ENCODE data around the gene ZNF136. TPM values are rescaled to one million over a fixed set of nuclear protein-coding genes. Genes with fewer than 3 reads are reported as not detected.

ZNF136 gene
- total and polyA plus RNA-seq, 10 of the 15 experiments (the other 5 are each of a cell fraction or from before 2014, with no cell fraction given): 2.8 to 7.8 (median 6.7) TPM

DNA sequence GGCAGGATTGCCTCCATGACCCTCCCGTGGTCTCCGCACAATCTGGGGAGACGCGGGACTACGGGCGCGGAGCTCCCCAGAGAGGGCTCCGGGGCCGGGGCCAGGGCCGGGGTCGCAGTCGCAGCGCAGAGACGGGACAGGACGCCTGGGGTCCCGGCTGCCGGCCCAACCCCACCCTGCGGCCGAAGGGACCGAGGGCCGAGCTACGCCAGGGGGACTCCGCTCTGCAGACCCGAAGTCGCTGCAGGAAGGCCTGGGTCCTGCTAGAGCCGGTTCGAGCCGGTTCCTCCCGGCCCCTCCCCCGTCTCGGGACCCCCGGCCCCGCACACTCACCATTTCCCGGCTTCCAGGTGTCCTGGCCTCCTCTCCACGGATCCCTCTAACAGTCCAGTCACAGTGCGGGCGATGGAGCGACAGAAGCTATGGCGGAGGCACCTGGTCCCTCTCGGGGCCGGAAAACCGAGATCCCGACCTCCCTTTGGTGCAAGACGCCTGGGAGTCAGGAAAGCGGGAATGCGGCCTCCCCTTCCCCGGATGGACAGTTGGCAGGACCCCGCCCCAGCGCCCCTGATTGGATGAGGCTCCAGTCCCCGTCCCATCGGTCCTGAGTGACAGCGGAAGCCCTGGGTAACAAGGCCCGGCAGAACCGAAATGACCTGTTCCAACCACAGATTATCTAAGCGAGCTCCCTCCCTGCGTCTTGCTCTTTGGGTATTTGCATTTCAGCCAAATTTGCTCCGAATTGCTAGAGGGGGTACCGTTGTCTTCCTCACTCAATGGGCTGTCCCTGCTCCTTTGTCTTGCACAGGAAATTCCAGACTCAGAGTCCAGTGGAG, 6.5 kb upstream of the ZNF136 start, which contains the start of gene ZNF625 (continued):
- TF ChIP-seq, protein P1, sequence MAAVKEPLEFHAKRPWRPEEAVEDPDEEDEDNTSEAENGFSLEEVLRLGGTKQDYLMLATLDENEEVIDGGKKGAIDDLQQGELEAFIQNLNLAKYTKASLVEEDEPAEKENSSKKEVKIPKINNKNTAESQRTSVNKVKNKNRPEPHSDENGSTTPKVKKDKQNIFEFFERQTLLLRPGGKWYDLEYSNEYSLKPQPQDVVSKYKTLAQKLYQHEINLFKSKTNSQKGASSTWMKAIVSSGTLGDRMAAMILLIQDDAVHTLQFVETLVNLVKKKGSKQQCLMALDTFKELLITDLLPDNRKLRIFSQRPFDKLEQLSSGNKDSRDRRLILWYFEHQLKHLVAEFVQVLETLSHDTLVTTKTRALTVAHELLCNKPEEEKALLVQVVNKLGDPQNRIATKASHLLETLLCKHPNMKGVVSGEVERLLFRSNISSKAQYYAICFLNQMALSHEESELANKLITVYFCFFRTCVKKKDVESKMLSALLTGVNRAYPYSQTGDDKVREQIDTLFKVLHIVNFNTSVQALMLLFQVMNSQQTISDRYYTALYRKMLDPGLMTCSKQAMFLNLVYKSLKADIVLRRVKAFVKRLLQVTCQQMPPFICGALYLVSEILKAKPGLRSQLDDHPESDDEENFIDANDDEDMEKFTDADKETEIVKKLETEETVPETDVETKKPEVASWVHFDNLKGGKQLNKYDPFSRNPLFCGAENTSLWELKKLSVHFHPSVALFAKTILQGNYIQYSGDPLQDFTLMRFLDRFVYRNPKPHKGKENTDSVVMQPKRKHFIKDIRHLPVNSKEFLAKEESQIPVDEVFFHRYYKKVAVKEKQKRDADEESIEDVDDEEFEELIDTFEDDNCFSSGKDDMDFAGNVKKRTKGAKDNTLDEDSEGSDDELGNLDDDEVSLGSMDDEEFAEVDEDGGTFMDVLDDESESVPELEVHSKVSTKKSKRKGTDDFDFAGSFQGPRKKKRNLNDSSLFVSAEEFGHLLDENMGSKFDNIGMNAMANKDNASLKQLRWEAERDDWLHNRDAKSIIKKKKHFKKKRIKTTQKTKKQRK (IDR thresholded peaks at IDR 0.05; ENCODE audit: low read depth, low read length): no peak
- TF ChIP-seq IRF4 (IDR thresholded peaks at IDR 0.05; ENCODE audit: low read depth, low read length) (peak; percentile 42; the same call in 1 of the 2 replicates), MXI1 (IDR thresholded peaks at IDR 0.05; ENCODE audit: low read depth, low read length) (peak; percentile 49; the same call in 1 of the 2 replicates), POLR2AphosphoS2 (IDR thresholded peaks at IDR 0.05; ENCODE audit: low read depth, low read length) (no peak), ZNF217 (IDR thresholded peaks at IDR 0.05) (no peak), HDGF (IDR thresholded peaks at IDR 0.05) (0 out of 2 replicates have a peak, but pooled peaks have one; percentile 52), PML (IDR thresholded peaks at IDR 0.05; ENCODE audit: low read length) (no peak), ZNF274 (IDR thresholded peaks at IDR 0.05; ENCODE audit: insufficient read depth, insufficient read length) (no peak), SPI1 (IDR thresholded peaks at IDR 0.05; ENCODE audit: borderline replicate concordance, insufficient read depth, low read depth, low read length) (no peak), MTA3 (IDR thresholded peaks at IDR 0.05; ENCODE audit: borderline replicate concordance, low read length) (no peak), NFXL1 (IDR thresholded peaks at IDR 0.05; ENCODE audit: borderline replicate concordance) (no peak), PAX8 (IDR thresholded peaks at IDR 0.05) (no peak), RFX5 (IDR thresholded peaks at IDR 0.05; ENCODE audit: low read depth, low read length) (no peak)
- TF ChIP-seq, protein P2, sequence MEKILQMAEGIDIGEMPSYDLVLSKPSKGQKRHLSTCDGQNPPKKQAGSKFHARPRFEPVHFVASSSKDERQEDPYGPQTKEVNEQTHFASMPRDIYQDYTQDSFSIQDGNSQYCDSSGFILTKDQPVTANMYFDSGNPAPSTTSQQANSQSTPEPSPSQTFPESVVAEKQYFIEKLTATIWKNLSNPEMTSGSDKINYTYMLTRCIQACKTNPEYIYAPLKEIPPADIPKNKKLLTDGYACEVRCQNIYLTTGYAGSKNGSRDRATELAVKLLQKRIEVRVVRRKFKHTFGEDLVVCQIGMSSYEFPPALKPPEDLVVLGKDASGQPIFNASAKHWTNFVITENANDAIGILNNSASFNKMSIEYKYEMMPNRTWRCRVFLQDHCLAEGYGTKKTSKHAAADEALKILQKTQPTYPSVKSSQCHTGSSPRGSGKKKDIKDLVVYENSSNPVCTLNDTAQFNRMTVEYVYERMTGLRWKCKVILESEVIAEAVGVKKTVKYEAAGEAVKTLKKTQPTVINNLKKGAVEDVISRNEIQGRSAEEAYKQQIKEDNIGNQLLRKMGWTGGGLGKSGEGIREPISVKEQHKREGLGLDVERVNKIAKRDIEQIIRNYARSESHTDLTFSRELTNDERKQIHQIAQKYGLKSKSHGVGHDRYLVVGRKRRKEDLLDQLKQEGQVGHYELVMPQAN (conservative IDR thresholded peaks at IDR 0.05): peak; percentile 7; the same call in 1 of the 2 replicates
- TF ChIP-seq, protein P3, sequence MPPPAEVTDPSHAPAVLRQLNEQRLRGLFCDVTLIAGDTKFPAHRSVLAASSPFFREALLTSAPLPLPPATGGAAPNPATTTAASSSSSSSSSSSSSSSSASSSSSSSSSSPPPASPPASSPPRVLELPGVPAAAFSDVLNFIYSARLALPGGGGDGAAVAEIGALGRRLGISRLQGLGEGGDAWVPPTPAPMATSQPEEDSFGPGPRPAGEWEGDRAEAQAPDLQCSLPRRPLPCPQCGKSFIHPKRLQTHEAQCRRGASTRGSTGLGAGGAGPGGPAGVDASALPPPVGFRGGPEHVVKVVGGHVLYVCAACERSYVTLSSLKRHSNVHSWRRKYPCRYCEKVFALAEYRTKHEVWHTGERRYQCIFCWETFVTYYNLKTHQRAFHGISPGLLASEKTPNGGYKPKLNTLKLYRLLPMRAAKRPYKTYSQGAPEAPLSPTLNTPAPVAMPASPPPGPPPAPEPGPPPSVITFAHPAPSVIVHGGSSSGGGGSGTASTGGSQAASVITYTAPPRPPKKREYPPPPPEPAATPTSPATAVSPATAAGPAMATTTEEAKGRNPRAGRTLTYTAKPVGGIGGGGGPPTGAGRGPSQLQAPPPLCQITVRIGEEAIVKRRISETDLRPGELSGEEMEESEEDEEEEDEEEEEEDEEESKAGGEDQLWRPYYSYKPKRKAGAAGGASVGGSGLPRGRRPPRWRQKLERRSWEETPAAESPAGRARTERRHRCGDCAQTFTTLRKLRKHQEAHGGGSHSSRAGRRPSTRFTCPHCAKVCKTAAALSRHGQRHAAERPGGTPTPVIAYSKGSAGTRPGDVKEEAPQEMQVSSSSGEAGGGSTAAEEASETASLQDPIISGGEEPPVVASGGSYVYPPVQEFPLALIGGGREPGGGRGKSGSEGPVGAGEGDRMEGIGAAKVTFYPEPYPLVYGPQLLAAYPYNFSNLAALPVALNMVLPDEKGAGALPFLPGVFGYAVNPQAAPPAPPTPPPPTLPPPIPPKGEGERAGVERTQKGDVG (CRISPR knock-in tag; IDR thresholded peaks at IDR 0.05): no peak
- TF ChIP-seq, protein P4, sequence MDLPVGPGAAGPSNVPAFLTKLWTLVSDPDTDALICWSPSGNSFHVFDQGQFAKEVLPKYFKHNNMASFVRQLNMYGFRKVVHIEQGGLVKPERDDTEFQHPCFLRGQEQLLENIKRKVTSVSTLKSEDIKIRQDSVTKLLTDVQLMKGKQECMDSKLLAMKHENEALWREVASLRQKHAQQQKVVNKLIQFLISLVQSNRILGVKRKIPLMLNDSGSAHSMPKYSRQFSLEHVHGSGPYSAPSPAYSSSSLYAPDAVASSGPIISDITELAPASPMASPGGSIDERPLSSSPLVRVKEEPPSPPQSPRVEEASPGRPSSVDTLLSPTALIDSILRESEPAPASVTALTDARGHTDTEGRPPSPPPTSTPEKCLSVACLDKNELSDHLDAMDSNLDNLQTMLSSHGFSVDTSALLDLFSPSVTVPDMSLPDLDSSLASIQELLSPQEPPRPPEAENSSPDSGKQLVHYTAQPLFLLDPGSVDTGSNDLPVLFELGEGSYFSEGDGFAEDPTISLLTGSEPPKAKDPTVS (IDR thresholded peaks at IDR 0.05; ENCODE audit: low read depth, low read length): no peak
- TF ChIP-seq, protein P5, sequence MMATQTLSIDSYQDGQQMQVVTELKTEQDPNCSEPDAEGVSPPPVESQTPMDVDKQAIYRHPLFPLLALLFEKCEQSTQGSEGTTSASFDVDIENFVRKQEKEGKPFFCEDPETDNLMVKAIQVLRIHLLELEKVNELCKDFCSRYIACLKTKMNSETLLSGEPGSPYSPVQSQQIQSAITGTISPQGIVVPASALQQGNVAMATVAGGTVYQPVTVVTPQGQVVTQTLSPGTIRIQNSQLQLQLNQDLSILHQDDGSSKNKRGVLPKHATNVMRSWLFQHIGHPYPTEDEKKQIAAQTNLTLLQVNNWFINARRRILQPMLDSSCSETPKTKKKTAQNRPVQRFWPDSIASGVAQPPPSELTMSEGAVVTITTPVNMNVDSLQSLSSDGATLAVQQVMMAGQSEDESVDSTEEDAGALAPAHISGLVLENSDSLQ (IDR thresholded peaks at IDR 0.05): peak; percentile 98
